DMS 273 (cell line): Measurements from ENCODE around the gene GRID2IP.

ENCODE experiments used
- DNase-seq: peaks from one replicate; lab custom pipeline; 2025; ENCODE audit not compliant: unreplicated experiment; lab: John Stamatoyannopoulos, UW

GRID2IP gene

DNA sequence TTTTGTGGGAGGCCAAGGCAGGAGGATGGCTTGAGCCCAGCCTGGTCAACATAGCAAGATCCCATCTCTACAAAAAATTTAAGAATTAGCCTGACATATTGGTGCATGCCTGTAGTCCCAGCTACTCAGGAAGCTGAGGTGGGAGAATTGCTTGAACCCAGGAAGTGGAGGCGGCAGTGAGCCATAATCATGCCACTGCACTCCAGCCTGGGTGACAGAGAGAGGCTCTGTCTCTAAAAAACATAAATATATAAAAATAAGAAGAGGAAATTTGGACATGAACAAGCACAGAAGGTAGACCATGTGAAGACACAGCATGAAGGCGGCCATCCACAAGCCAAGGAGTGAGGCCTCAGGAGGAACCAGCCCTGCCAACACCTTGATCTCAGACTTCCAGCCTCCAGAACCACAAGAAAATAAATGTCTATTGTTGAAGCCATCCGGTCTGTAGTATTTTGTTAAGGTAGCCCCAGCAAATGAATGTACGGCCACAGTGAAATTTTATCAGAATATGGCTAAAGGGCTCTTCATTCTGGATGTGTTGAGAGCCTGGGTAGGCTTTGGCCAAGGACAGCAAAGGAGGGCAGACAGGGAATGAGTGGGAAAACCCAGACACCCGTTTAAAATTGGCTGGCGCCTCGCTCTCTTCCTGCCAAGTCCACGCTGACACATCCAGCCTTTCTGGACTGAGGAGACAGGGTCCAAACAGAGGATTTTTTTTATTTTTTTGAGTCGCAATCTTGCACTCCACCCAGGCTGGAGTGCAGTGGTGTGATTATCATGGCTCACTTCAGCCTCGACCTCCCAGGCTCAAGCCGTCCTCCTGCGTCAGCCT is 12.9 kb upstream of the GRID2IP start:
- DNase-seq = no peak

GRCh38 chr7:6562106-6562505 is 10.8 kb upstream of the GRID2IP start:
- DNase-seq = no peak

DNA sequence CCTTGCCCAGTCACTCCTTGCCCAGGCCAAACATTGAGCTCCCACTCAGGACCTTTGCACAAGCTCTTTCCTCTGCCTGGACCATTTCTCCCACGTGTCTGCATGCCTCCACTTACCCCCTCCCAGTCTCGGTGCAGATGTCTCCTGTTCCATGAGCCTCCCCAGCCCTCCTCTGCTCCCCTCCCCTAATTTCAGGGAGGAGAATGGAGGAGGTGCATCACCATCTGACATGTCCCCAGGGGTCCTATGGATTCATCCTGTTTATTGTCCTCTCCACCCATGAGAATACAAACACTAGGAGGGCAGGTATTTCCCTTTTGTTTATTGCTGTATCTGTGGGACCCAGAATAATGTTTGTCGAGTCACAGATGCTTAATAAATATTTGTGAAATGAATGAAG is 8.6 kb upstream of the GRID2IP start:
- no peak for DNase-seq

GRCh38 chr7:6558837-6559236 is 7.6 kb upstream of the GRID2IP start:
- DNase-seq = peak; percentile 95

- peak; percentile 32 for DNase-seq
Measured at GRCh38 chr7:6556196-6556595, 4.9 kb upstream of the GRID2IP start.

GRCh38 chr7:6554848-6555247 is 3.6 kb upstream of the GRID2IP start:
- DNase-seq = no peak

DNA sequence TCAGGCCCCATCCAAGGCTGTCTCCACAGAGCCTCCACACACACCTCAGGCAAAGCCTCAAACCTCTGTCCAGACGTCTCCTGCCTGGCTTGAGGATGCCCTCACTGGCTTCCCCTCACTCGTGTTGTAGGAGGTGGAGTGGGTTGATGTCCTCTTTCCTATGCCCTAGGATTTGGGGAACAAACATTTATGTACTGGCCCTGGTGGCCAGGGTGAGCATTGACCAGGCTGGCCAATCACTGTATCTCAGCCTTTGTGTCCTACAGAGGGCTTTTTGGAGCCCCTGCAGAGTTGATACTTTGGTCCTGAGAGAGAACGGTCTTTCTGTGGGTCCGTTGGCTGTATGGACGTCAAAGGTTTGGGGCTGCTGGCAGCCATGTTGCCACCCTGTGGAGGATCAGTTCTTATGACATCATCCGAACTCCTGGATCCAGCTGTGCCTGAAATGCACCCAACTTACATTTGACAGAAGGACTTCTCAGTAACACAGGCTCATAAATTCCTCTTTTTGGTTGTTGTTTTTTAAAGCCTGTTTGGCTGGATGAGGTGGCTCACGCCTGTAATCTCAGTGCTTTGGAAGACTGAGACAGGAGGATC is 2.3 kb upstream of the GRID2IP start:
- no peak for DNase-seq

DNA sequence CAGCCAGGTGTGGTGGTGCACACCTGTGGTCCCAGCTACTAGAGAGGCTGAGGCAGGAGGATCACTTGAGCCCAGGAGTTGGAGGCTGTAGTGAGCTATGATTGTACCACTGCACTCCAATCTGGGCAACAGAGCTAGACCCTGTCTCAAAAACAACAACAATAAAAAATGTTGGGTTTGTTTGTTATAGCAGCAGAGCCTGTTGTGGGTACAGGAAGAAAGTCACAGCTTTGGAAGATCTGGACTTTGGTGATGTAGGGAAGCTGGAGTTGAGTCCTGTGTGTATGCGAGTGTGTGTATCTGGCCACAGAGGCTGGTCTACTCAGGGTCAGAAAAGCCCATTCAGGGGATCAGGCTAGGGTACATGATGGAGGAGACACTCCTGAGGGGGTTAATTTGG is 3.9 kb downstream of the GRID2IP start:
- DNase-seq = no peak

DNA sequence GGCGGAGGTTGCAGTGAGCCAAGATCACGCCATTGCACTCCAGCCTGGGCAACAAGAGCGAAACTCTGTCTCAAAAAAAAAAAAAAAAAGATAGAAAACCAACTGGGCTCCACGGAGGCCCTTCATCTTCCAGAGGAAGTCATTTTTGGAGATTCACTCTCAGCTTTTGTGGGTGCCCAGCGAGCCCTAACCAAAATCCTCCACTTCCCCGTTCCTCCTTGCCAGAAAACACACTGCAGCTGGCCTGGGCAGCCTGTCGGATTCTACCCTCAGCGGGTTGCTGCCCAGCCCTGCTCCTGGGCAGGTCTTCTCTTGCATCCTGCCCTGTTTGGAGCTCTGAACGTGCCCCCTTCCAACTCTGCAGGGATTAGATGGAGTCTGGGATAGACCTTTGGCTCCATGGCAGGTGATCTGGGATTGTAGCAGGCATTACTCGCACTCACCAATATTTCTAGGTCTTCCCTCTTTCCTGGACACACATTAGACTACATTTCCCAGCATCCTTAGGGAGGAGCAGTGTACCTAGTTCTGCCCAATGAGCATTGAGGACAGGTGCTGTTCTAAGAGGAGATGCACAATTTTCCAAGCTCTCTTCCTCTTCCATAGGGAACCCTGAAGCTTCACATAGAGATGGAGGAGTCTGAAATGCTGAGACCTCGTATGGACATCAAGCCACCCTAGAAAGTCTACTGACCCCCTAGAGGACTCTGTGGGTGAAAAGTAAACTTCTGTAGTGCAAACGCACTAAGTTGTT is 4.6 kb downstream of the GRID2IP start:
- DNase-seq = peak; percentile 31

DNA sequence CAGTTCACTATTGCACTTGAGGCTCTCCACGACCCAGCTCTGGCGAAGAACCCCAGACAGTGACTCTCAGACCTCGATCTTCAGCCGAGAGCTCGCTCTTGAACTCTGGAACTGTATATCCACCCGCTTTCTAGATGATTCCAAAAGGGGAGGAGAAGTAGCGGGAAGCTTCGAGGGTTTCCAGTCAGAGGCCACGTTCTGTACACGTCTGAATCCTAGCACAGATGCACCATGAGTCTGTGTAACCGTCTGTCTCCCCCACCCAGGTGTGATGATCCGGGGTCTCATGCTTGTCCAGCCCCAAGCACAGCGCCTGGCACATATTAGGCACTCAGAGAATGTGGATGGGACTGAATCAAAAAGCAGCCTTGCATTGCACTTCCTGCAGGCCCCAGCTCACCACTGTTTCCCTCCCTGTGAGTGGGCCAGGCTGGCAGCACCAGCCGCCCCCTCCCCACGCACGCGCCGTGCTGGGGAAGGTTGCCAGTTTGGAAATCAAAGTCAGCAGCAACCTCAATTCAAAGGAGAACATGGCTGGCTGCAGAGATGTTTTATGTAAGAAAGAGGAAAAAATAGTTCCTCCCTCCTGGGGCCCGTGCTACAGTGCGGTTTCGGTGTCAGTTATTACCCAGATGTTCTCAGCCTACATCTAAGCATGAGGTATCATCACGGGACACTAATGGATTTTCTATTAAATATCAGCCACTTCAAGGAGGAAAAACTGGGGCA is 5.7 kb downstream of the GRID2IP start:
- no peak for DNase-seq

DNA sequence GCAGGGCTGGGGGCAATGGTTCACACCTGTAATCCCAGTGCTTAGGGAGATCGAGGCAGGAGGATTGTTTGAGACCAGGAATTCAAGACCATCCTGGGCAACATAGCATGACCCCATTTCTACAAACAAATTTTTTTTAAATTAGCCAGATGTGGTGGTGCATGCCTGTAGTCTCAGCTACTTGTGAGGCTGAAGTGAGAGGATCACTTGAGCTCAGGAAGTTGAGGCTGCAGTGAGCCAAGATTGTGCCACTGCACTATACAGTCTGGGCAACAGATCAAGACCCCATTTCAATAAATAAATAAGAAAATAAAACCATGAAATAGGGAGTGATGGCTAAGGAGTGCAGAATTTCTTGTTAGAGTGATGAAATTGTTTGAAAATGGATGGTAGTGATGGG is 8.9 kb downstream of the GRID2IP start:
- no peak for DNase-seq

GRCh38 chr7:6536262-6537260 is 14.7 kb downstream of the GRID2IP start:
- peak; percentile 84 for DNase-seq

GRCh38 chr7:6533893-6534495 is 17.3 kb downstream of the GRID2IP start:
- peak; percentile 25 for DNase-seq

DNA sequence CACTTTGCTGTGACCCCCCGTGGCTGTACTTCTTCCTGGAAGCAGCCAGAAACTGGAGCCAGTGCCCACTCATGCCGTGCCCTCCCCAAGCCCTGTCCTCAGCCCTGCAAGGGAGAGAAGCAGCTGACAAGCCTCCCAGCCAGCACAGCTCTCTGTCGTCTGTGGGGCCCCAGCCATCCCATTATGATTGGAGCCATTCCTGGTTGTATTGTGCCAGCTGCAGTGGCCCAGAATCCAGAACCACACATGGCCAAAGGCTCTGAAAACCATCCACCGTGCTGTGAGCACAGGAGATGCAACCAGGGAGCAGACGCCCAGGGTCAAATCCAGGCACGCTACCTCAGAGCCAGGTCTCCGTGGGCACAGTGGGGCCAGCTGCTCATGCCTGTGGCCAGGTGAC is 18.7 kb downstream of the GRID2IP start:
- peak; percentile 27 for DNase-seq

DNA sequence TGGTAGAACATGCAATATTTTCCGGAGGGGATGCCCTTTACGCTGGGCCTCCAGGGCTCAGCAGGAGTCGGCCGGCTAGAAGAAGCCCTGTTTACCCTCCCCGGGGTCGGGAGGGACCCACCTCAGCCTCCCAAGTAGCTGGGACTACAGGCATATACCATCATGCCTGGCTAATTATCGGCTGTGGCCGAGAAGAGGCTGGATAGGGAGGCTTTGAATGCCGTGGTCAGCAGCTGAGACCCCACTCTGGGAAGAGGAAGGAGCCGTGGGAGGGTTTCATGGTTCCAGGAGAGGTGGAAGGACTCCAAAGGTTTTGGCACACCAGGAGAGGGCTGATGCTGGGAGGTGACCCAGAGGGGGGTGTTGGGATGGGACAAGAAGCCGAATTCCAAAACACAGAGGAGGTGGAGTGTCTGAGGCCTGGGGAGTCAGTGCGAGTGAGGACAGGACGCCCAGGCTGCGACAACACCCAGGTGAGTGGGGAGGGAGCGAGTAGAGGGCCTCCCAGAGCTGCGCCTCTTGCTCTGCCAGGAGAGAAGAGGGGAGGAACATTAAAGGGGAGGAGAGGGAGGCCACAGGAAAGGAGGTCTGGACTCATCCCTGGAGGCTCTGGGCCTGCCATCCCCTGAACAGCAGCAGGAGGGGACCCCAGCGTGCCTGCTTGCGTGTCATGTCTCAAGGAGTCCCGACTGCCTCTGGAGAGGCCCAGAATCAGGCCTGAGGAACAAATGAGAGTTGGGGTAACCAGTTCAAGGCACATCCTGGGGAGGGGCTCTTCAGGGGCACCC is 19.6 kb downstream of the GRID2IP start:
- DNase-seq = no peak

DNA sequence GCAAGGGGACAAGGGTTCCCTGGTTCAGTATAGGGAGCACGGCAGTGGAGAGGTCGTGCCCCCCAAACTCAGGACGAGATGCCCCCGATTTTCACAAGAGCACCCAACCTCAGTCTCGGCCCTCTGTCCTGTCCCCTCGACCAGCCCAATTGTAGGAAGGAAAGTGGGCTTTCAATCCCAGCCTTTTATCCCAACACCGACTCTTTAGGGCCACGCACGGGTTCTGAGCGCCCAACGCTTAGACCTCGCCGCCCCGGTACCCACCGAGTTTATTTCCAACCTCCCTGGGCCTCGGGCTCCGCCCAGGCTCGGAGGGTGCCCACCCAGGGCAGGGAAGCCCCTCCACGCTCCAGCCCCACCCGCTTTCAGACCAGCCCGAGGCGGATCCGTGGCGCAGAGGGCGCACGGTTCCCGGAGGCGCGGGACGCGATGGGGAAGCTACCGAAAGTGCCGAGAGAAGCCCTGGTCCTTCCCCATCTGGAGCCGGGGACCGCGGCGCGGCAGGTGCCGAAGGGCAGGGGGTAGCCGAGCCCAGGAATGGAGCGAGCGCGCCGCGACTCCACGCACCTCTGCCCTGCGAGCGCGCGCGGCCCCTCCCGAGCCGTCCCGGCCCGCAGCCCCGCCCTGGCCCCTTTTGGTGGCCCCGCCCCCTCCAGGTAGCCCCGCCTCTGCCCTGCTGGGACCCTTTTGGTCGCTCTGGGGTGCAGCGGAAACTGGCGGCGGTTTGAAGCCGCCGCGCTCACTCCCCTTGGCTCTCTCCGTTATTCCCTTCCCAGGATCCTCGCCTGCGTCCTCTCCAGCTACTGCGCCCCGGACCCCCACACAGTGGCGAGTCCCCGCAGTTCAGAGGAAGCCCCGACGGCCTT is 20.4 kb downstream of the GRID2IP start:
- peak; percentile 58 for DNase-seq

DNA sequence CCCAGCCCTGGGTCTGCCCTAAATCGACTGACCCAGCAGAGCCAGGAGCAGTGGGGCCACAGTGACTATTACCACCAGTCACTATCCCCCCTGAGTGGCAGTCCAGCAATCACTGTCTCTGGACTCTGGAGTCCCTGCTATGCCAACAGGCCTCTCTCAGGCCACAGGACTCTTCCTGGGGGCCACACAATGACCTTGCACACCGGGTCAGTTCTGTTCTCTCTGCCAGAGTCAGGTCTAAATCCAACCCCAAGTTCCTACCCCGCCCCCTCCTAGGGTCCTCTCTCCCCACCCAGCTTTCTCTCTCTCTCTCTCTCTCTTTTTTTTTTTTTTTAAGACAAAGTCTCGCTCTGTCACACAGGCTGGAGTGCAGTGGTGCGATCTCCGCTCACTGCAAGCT is 21.6 kb downstream of the GRID2IP start:
- DNase-seq = no peak
